Prostate gland (tissue), 2 donors: ENCODE data around the gene INPP5D.

ENCODE experiments used
- CTCF ChIP-seq, 4 experiments: fragments of 200-600 bp in 2 of 4; fragments of 450-650 bp in 2 of 4; sonication (generic) in 2 of 4; IDR thresholded peaks; 1 replicate in 3 of 4; 2 replicates in 1 of 4; pipeline ENCODE4 v1.5.1; 2016 to 2019; ENCODE audit warnings: antibody characterized with exemption in 4 of 4, mild to moderate bottlenecking in 2 of 4, moderate library complexity in 2 of 4
- POLR2A ChIP-seq: fragments of 450-650 bp; IDR thresholded peaks from one replicate; pipeline ENCODE4 v1.6.1; 2016; ENCODE audit warnings: antibody characterized with exemption, mild to moderate bottlenecking
- POLR2AphosphoS5 ChIP-seq: sonication (generic); formaldehyde crosslinking; IDR thresholded peaks from one replicate; pipeline ENCODE4 v1.6.1; 2017; ENCODE audit warnings: antibody characterized with exemption

GRCh38 chr2:233218836-233219235, 158.7 kb downstream of the INPP5D start:
- no peak for TF ChIP-seq CTCF (IDR thresholded peaks at IDR 0.05)
- no peak for TF ChIP-seq POLR2AphosphoS5
- no peak for TF ChIP-seq POLR2A
